ENCODE data around the gene WIPF1.

DNA sequence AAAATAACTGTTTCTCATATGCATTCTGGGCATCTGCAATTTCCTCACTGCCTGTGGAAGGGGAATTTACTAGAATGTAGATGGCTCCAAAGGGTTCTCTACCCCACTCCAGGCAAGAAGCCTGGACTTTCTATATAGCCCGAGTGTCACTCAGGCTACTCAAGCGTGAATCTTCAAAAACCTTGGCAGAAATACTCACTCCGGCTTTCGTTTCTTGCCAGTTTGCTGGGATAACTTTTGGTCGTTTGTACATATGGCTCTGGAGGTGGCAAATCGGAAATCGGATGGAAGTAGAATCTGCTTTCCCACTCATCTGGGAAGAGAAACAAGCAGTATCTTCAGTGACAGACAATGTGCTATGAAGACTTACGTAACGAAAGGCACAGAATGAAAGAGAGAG is 30.7 kb downstream of the WIPF1 start:
- TF ChIP-seq, protein P1, sequence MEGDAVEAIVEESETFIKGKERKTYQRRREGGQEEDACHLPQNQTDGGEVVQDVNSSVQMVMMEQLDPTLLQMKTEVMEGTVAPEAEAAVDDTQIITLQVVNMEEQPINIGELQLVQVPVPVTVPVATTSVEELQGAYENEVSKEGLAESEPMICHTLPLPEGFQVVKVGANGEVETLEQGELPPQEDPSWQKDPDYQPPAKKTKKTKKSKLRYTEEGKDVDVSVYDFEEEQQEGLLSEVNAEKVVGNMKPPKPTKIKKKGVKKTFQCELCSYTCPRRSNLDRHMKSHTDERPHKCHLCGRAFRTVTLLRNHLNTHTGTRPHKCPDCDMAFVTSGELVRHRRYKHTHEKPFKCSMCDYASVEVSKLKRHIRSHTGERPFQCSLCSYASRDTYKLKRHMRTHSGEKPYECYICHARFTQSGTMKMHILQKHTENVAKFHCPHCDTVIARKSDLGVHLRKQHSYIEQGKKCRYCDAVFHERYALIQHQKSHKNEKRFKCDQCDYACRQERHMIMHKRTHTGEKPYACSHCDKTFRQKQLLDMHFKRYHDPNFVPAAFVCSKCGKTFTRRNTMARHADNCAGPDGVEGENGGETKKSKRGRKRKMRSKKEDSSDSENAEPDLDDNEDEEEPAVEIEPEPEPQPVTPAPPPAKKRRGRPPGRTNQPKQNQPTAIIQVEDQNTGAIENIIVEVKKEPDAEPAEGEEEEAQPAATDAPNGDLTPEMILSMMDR (IDR thresholded peaks at IDR 0.05), result no peak
- TF ChIP-seq POLR2A (IDR thresholded peaks at IDR 0.05), result no peak

All from esophagus squamous epithelium (tissue), 4 donors.